Stimulated activated CD4-positive, alpha-beta T cell treated with anti-CD3 and anti-CD28 coated beads, Interleukin-4, amount 100 ng/mL, for 1 hour (primary cell): Measurements from ENCODE around the gene JAKMIP2.

Source experiments
- DNase-seq: peaks from one replicate; pipeline ENCODE4 v3.0.0-alpha.2; 2020

Gene JAKMIP2

GRCh38 chr5:147690595-147690994 lies 91.9 kb downstream of the JAKMIP2 start:
- DNase-seq = no peak

DNA sequence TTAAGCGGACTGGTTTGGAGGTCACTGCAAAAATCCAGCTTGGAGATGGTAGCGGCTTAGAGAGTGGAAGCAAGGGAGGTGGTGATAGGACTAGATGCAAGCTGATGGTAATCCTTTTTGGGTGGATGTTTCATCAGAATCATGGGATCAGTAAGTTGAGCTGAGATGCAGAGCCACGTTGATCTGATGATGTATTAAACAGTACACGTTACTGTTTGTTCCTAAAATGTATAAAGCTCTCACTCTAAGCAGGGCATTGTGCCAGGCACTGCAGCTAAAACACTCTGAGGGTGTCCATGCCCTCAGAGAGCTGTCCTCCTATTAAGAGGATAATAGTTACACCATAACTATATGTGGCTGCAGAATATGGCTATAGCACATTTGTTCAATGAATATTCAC lies 93.1 kb downstream of the JAKMIP2 start:
- no peak for DNase-seq

DNA sequence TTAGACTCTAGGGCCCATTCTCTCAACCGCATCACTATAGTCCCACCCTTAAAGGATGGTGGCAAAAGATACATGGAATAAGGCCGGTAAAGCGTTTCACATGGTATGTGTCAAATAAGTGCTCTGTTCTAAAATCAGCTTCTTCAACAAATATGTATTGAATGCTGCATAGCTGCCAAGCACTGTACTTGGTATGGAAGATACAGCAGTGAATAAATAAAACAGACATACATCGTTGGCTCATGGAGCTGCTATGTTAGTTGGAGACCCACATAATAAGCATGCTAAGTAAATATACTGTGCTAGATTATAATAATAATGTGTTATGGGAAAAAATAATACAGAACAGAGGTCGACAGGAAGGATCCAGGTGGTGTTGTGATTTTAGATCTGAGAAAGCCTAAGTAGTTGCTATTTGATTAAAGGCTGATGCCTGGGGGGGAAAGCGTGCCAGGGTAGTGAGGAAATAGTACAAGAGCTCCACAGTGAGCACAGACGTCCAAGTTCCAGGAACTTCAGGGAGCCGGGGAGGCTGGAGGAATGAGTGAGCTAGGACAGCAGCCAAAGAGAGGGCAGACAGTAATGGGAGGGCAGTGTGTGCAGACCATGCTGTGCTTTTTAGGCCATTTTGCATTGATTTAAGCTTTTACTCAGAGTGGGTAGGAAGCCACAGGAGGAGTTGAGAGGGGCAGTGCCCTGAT lies 93.7 kb downstream of the JAKMIP2 start:
- DNase-seq = no peak

- DNase-seq = no peak
These were observed 95.4 kb downstream of the JAKMIP2 start for GRCh38 chr5:147687118-147687517.

DNA sequence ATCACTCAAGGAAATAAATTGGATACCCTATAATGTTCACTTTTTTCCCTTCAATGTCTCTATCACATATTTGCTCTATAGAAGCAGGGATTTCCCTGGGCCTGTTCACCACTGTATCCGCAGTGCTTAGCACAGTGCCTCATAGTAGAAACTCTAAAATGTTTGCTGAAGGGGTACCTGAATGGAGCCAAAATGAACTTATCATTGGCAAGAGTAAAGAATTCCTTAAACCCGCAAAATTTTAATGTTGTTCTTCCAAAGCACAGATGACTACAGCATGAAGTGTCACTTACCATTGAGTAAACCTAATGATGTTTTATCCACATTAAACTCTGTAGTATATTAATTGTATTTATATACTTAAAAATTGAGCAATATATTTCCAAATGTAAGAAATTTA lies 96.1 kb downstream of the JAKMIP2 start:
- no peak for DNase-seq

DNA sequence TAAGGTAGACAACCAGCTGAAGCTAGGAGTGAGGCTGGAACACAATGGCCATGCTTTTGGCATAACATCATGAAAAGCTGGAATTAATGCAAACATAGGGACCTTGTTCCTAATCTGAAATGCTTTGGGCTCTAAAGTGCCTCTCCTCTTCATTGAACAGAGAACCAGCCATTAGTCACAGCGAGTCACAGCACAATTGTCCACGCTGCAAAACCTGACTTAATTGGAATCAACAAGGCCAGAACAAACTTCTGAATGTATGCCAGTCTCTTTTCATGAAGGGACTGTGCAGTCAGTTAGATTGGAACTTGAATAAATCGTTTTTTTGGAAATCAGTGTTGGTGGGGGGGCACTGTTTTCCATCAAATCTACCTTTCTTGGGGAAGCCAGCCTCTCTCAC lies 96.5 kb downstream of the JAKMIP2 start:
- no peak for DNase-seq

DNA sequence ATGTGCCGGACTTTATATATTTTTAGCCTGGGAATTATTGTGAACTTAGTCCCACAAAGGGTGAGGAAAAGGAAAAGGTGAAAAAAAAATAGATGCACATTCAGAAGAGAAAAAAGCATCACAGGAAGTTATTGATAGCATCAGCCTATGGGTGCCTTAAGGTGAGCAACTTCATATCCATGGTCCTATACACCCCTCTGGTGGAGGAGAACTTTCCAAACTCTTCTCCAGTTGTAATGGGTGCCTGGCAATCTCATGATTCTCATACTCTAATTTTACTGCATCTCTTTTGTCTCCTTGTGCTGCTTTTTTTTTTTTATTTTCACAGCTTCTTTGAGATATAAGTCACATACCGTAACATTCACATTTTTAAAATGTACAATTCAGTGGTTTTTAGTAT lies 107.4 kb downstream of the JAKMIP2 start:
- no peak for DNase-seq

DNA sequence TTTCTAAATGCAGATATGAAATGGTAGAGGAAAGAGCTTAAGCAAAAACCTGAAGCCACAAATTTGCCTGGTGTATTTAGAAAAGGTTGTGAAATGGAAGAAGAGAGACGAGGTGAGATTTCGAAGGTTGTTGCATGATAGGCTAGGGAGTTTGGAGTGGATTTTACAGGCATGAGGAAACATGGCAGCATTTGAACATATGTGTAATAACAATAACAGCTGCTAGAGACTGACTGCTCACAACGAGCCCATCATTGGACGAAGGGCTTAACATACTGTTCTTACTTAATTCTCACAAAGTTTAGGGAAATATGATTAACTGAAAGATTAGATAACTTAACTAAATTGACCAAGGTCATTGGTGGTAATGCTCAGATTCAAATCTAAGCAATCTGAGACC lies 108.1 kb downstream of the JAKMIP2 start:
- no peak for DNase-seq

- DNase-seq = no peak
These were observed 108.7 kb downstream of the JAKMIP2 start for GRCh38 chr5:147673791-147674190.

- DNase-seq = no peak
These were observed 109.3 kb downstream of the JAKMIP2 start for GRCh38 chr5:147673266-147673665.

GRCh38 chr5:147671365-147671764 lies 111.2 kb downstream of the JAKMIP2 start:
- DNase-seq = no peak

- no peak for DNase-seq
These were observed 111.7 kb downstream of the JAKMIP2 start for GRCh38 chr5:147670815-147671214.

- DNase-seq = no peak
These were observed 113.2 kb downstream of the JAKMIP2 start for GRCh38 chr5:147669169-147669869.

DNA sequence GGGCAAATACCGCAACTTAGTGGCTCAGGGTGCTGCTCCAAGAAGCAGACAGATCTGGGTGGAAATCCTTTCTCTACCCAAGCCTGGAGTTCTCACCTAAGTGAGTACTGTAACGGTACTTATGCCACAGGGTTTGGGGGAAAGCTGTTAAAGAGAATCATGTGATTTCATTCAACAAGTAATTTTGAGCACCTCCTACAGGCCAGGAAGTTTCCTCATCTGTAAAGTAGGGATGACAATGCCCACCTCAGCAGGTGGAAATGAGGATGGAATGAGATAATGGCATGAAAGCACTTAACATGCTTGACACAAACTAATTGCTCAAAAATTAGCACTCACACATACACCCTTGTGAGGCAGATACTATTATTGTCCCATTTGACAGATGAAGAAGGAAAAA lies 114.1 kb downstream of the JAKMIP2 start:
- no peak for DNase-seq

GRCh38 chr5:147667363-147667762 lies 115.2 kb downstream of the JAKMIP2 start:
- DNase-seq = no peak

- DNase-seq = no peak
These were observed 116.1 kb downstream of the JAKMIP2 start for GRCh38 chr5:147666419-147666818.

DNA sequence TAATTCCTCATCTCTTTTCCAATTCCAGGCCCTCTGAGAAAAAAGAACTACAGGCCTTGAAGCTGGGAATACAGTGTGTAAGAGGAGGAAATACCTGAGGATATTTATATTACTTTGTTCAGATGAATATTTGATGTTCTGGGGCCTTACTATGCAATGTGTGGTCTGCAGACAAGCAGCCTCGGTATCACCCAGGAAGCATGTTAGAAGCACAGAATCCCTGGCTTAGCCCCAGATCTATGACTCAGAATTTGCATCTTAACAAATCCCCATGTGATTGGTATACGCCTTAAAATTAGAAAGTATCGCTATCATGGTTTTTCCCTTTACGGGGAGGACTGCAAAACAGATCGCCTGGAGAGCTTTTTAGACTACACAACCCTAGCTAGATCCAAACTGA lies 121.0 kb downstream of the JAKMIP2 start:
- DNase-seq = no peak

DNA sequence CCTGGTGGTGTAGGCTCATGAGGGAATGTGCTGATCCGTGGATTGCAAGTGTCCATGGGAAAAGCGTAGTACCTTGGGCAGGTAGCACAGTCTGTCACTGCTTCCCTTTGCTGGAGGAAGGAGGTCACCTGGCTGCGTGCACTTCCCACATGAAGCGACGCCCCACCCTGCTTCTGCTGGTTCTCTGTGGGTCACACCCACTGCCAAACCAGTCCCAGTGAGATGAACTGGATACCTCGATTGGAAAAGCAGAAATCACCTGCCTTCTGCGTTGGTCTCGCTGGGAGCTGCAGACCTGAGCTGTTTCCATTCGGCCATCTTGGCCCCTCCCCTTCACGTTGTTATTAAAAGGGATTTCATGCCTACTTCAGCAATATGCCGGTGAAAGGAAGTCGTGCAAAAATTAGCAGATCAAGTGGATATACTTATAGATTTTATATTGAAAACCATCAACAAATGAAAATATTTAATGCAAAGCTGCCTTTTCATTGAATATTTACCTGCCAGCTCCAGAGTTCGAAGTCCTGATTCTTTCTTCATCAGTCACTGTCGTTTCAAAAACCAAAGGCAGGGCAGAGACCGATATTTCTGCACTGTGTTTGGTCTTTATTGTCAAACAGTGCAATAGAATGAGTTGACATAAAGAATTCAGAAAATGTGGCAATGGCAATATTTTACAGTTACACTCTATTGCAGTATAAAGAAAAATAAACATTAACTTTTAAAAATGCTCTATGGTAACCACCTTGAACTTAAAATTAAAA lies 123.2 kb downstream of the JAKMIP2 start:
- no peak for DNase-seq

GRCh38 chr5:147658293-147658932 lies 124.1 kb downstream of the JAKMIP2 start:
- no peak for DNase-seq

DNA sequence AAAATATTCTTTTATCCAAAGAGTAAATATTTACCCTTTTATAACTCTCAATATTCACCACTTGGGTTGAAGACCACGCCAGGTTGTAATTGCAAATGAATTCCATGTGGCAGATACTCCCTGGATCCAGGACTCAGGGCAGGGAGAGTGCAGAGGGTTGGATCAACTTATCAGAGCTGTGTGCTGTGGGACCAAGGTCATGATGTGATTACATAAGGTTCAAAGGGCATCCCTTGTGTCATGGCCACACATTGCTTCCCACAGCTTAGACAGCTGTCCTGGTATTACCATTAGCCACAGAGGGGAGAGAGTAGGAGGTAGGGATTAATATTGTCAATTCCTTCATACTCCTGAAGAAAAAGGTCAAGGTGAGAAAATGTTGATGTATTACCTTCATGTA lies 133.9 kb downstream of the JAKMIP2 start:
- no peak for DNase-seq

DNA sequence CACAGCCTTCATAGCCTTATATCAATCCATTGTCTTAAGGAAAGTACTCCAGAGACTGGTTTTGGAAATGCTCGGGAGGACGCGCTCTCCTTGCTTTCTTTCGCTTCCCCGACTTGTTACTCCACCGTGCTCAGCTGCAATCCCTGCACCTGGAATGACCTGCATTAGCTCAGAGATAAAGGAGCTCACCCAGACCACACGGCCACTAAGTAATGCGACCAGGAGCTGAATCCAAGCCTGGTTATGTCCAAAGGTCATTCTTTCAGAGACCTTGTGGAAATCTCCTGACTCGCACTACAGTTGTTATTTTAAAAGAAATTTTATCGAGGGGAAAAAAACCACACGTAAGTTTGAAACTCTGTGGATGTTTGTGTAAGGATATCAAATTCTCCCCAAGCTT lies 137.3 kb downstream of the JAKMIP2 start:
- DNase-seq = no peak

DNA sequence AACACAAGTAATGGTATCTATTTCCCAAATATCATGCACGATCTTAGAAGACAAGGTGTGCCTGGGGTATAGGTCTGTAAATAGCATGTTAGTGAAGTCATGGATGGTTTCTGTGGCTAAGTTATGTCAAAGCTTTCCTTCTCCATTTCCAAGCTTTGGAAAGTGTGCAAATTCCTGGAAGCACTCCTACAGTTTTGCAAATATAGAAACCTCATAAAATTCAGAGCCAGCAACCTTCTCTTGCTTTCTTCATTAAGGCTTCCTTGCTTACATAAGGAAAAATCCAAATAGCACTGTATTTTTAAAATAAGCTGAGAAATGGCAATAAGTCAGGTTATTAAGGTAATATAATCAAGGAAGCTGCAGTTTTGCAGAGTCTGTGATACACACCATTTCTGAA lies 138.1 kb downstream of the JAKMIP2 start:
- no peak for DNase-seq

- no peak for DNase-seq
These were observed 139.4 kb downstream of the JAKMIP2 start for GRCh38 chr5:147643142-147643541.

DNA sequence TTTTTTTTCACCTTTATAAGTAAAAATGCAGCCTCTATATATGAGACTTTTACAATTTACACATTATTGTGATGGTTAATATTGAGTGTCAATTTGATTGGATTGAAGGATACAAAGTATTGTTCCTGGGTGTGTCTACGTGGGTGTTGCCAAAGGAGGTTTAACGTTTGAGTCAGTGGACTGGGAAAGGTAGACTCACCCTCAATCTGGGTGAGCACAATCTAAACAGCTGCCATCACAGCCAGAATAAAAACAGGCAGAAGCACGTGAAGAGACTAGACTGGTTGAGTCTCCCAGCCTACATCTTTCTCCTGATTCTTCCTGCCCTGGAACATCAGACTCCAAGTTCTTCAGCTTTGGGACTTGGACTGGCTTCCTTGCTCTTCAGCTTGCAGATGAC lies 139.9 kb downstream of the JAKMIP2 start:
- no peak for DNase-seq
